GM12872 (cell line): ENCODE data around the gene EML5.

ENCODE experiments used
- CTCF ChIP-seq: IDR thresholded peaks from 3 replicates; pipeline ENCODE4 v1.5.1; 2011; ENCODE audit warnings: low read depth, mild to moderate bottlenecking, low read length, moderate library complexity; ENCODE audit not compliant: insufficient read depth

Gene EML5

GRCh38 chr14:88834883-88835431, 42.2 kb upstream of the EML5 start:
- TF ChIP-seq CTCF = no peak

- no peak for TF ChIP-seq CTCF
Measured at GRCh38 chr14:88831284-88831683, 38.5 kb upstream of the EML5 start.

- no peak for TF ChIP-seq CTCF
Measured at GRCh38 chr14:88829685-88830302, 37.0 kb upstream of the EML5 start.

GRCh38 chr14:88829188-88829587, 36.4 kb upstream of the EML5 start:
- TF ChIP-seq CTCF = no peak

- TF ChIP-seq CTCF = no peak
Measured at GRCh38 chr14:88825503-88825902, 32.8 kb upstream of the EML5 start.

- TF ChIP-seq CTCF = no peak
Measured at GRCh38 chr14:88825078-88825458, 32.3 kb upstream of the EML5 start.

- no peak for TF ChIP-seq CTCF
Measured at GRCh38 chr14:88824314-88825077, 31.7 kb upstream of the EML5 start, which contains the start of gene TTC8. Gene TTC8, plus strand, starts transcription at chr14:88824651. Its CDS starts 57 bp downstream, at chr14:88824708.
